ENCODE measurements around the gene PPOX. TPM values are rescaled to one million over a fixed set of nuclear protein-coding genes. Genes with fewer than 3 reads are reported as not detected.

Gene PPOX
- total RNA-seq, result 17.1 TPM
- long read RNA-seq, transcript PPOX-202 (13 exons, 1,740 nt), result major isoform, 8 of 18 reads
- long read RNA-seq, partial matches to known transcripts, result 0 of 18 reads
- long read RNA-seq, other reads (novel, unspliced or antisense), result 6 of 18 reads

GRCh38 chr1:161165742-161166668 is at the start of gene PPOX:
Gene PPOX (plus strand): TSS chr1:161166426. CDS start chr1:161166848, 422 bp downstream.
- peak; percentile 97 for DNase-seq
- intact Hi-C loops (cut with DNase I), result no loop called here
- ATAC-seq (ENCODE audit: poor library complexity), result peak; percentile 96

- intact Hi-C loops (cut with DNase I), result no loop called here
- ATAC-seq (ENCODE audit: poor library complexity) (peak; percentile 96), DNase-seq (peak; percentile 93)
These were observed 48.3 kb upstream of the PPOX start, which contains the start of the genes NIT1 and PFDN2 for GRCh38 chr1:161117759-161118581. Gene NIT1 (plus strand): TSS chr1:161118105. CDS start chr1:161118177, 72 bp downstream. Gene PFDN2 (minus strand): TSS chr1:161118037. CDS start chr1:161118026, 11 bp downstream.

- peak; percentile 73 for DNase-seq
- ATAC-seq (ENCODE audit: poor library complexity), result peak; percentile 15
- intact Hi-C loops (cut with DNase I), result no loop called here
These were observed 46.9 kb upstream of the PPOX start for GRCh38 chr1:161119092-161119903.

- intact Hi-C loops (cut with DNase I), result no loop called here
- no peak for DNase-seq
These were observed 45.1 kb upstream of the PPOX start for GRCh38 chr1:161121042-161121650.

GRCh38 chr1:161121834-161122233 is 44.4 kb upstream of the PPOX start:
- ATAC-seq (ENCODE audit: poor library complexity), result no peak
- intact Hi-C loops (cut with DNase I), result no loop called here
- DNase-seq, result no peak

More at GRCh38 chr1:161121042-161121650, 45.1 kb upstream of the PPOX start:
- ATAC-seq (ENCODE audit: poor library complexity), result no peak

GRCh38 chr1:161122967-161123366 is 43.3 kb upstream of the PPOX start:
- DNase-seq (no peak), ATAC-seq (ENCODE audit: poor library complexity) (no peak)
- intact Hi-C loops (cut with DNase I), result no loop called here

- no peak for DNase-seq
- intact Hi-C loops (cut with DNase I), result no loop called here
These were observed 38.6 kb upstream of the PPOX start for GRCh38 chr1:161127649-161128048.

GRCh38 chr1:161128591-161129420 is 37.4 kb upstream of the PPOX start:
- intact Hi-C loops (cut with DNase I), result no loop called here
- ATAC-seq (ENCODE audit: poor library complexity) (no peak), DNase-seq (no peak)

More at GRCh38 chr1:161127649-161128048, 38.6 kb upstream of the PPOX start:
- no peak for ATAC-seq (ENCODE audit: poor library complexity)

GRCh38 chr1:161130266-161130665 is 36.0 kb upstream of the PPOX start:
- intact Hi-C loops (cut with DNase I), result no loop called here

GRCh38 chr1:161131523-161132409 is 34.5 kb upstream of the PPOX start:
- intact Hi-C loops (cut with DNase I), result no loop called here

More at GRCh38 chr1:161130266-161130665, 36.0 kb upstream of the PPOX start:
- ATAC-seq (ENCODE audit: poor library complexity) (no peak), DNase-seq (no peak)

GRCh38 chr1:161132410-161133219 is 33.6 kb upstream of the PPOX start, which contains the start of gene DEDD:
Gene DEDD (minus strand): TSS chr1:161132667. CDS start chr1:161124462, 8,205 bp downstream.
- ATAC-seq (ENCODE audit: poor library complexity) (peak; percentile 95), DNase-seq (peak; percentile 96)
- intact Hi-C loops (cut with DNase I), result no loop called here

More at GRCh38 chr1:161131523-161132409, 34.5 kb upstream of the PPOX start:
- no peak for DNase-seq
- peak; percentile 19 for ATAC-seq (ENCODE audit: poor library complexity)

GRCh38 chr1:161133220-161133740 is 32.9 kb upstream of the PPOX start:
- ATAC-seq (ENCODE audit: poor library complexity) (no peak), DNase-seq (no peak)
- intact Hi-C loops (cut with DNase I), result no loop called here

- intact Hi-C loops (cut with DNase I), result no loop called here
- ATAC-seq (ENCODE audit: poor library complexity) (peak; percentile 19), DNase-seq (no peak)
These were observed 28.3 kb upstream of the PPOX start for GRCh38 chr1:161137881-161138280.

GRCh38 chr1:161138431-161138830 is 27.8 kb upstream of the PPOX start:
- no peak for ATAC-seq (ENCODE audit: poor library complexity)
- no peak for DNase-seq
- intact Hi-C loops (cut with DNase I), result no loop called here

- DNase-seq (no peak), ATAC-seq (ENCODE audit: poor library complexity) (peak; percentile 54)
- intact Hi-C loops (cut with DNase I), result no loop called here
These were observed 26.5 kb upstream of the PPOX start for GRCh38 chr1:161139766-161140165.
